ENCODE measurements around the gene P4HA1.

P4HA1 gene

DNA sequence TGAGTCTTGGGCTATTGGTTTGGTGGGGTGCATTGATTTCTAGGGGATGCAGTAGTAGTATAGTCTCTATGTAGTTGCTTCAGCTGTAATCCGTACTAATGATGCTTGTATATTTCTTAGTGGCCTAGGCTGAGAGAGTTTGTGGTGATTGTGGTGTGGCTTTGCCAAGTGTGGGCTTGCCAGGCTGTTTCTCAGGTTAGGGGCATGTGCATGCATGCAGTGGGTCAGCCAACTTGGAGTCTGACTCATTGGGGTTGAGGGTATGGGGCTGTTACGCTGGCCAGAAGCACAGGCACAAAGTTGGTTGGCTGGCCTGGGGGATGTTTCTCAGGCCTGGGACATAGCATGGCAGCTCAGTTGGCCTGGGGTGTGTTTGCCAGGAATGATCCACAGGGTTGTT lies 116.3 kb downstream of the P4HA1 start:
- DNase-seq (ENCODE audit: extremely low read depth, low read depth) = no peak
- TF ChIP-seq, protein P1, sequence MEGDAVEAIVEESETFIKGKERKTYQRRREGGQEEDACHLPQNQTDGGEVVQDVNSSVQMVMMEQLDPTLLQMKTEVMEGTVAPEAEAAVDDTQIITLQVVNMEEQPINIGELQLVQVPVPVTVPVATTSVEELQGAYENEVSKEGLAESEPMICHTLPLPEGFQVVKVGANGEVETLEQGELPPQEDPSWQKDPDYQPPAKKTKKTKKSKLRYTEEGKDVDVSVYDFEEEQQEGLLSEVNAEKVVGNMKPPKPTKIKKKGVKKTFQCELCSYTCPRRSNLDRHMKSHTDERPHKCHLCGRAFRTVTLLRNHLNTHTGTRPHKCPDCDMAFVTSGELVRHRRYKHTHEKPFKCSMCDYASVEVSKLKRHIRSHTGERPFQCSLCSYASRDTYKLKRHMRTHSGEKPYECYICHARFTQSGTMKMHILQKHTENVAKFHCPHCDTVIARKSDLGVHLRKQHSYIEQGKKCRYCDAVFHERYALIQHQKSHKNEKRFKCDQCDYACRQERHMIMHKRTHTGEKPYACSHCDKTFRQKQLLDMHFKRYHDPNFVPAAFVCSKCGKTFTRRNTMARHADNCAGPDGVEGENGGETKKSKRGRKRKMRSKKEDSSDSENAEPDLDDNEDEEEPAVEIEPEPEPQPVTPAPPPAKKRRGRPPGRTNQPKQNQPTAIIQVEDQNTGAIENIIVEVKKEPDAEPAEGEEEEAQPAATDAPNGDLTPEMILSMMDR (IDR thresholded peaks at IDR 0.05; ENCODE audit: low read depth, low read length) = no peak

DNA sequence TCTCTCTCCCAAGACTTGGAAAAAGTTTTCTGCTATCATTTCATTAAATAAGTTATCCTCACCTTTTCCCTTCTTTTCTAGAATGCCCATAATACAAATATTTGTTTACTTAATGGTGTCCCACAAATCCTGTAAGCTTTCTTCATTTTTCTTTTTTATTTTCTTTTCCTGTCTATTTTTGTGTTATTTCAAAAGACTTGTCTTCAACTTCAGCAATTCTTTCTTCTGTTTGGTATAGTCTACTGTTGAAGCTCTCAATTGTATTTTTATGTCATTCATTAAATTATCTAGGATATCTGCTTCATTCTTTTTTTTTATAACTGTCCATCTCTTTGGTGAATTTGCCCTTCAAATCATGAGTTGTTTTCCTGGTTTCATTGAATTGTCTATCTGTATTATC lies 117.0 kb downstream of the P4HA1 start:
- TF ChIP-seq, protein P1 (IDR thresholded peaks at IDR 0.05; ENCODE audit: low read depth, low read length) = no peak
- DNase-seq (ENCODE audit: extremely low read depth, low read depth) = no peak

DNA sequence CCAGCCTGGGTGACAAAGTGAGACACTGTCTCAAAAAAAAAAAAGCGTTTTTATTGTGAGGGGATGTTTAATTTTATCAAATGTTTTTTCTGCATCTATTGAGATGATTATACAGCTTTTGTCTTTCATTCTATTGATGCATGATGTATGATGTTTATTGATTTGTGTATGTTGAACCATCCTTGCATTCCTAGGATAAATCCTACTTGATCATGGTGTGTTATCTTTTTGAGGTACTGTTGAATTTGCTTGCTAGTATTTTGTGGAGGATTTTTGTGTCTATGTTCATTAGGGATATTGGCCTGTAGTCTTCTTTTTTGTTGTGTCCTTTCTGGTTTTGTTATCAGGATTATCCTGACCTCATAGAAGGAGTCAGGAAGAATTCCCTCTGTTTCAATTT lies 119.8 kb downstream of the P4HA1 start:
- TF ChIP-seq, protein P1 (IDR thresholded peaks at IDR 0.05; ENCODE audit: low read depth, low read length) = no peak
- DNase-seq (ENCODE audit: extremely low read depth, low read depth) = no peak
